Panc1 (cell line): ENCODE results near the gene NUSAP1. TPM values are rescaled to one million over a fixed set of nuclear protein-coding genes. Genes with fewer than 3 reads are reported as not detected.

Source experiments
- ATAC-seq: fragments of 200-7000 bp; cut with Tn5 transposase; 2 replicates; pipeline ENCODE4 v1.9.1; 2020; ENCODE audit warnings: mild to moderate bottlenecking, moderate library complexity
- BruUV-seq: library from RNA; stranded (reverse); fragments of 400-500 nt; replicated peaks from 2 replicates; lab custom pipeline; 2021; lab: Mats Ljungman, UMichigan
- CTCF ChIA-PET: fragments of 300-600 bp; sonication (Branson Sonifier 250); formaldehyde crosslinking; loops from one replicate; lab custom pipeline; 2022; ENCODE audit warnings: antibody characterized with exemption; lab: Charles Lee
- POLR2A ChIA-PET: fragments of 300-600 bp; sonication (Branson Sonifier 250); formaldehyde crosslinking; loops from one replicate; lab custom pipeline; 2022; ENCODE audit warnings: antibody characterized with exemption; lab: Charles Lee
- DNase-seq: peaks from one replicate; pipeline ENCODE4 v3.0.0-alpha.2; 2010; ENCODE audit warnings: low read depth, low spot score
- H3K27ac ChIP-seq: 2 replicates; pipeline ENCODE4 v1.5.1; 2011; ENCODE audit warnings: mild to moderate bottlenecking, low read length, inconsistent platforms
- H3K27me3 ChIP-seq: fragments of 200-500 bp; sonication (Bioruptor generic); 2 replicates; pipeline ENCODE4 v1.6.0; 2014; ENCODE audit warnings: low read length, inconsistent platforms; ENCODE audit not compliant: control insufficient read depth, insufficient read depth
- H3K36me3 ChIP-seq: fragments of 200-500 bp; sonication (Bioruptor generic); 2 replicates; pipeline ENCODE4 v1.5.1; 2014; ENCODE audit warnings: inconsistent platforms, mild to moderate bottlenecking, low read length, moderate library complexity; ENCODE audit not compliant: control insufficient read depth, insufficient read depth
- H3K4me1 ChIP-seq: 2 replicates; pipeline ENCODE4 v1.5.1; 2011; ENCODE audit warnings: inconsistent platforms, mild to moderate bottlenecking, low read length, moderate library complexity; ENCODE audit not compliant: control insufficient read depth, insufficient read depth
- H3K4me3 ChIP-seq, 2 experiments: 2 replicates each; pipeline ENCODE4 v1.5.1; 2011 to 2012; ENCODE audit warnings: low read depth in 2 of 2, low read length in 2 of 2, mild to moderate bottlenecking in 2 of 2, inconsistent platforms in 1 of 2, moderate library complexity in 1 of 2
- H3K9me3 ChIP-seq: fragments of 200-500 bp; sonication (Bioruptor generic); 2 replicates; pipeline ENCODE4 v1.5.1; 2014; ENCODE audit warnings: low read depth, mild to moderate bottlenecking, inconsistent platforms, low read length, moderate library complexity; ENCODE audit not compliant: control insufficient read depth, insufficient read depth
- CTCF ChIP-seq: fragments of 450-650 bp; IDR thresholded peaks from 2 replicates; pipeline ENCODE4 v1.5.1; 2017; ENCODE audit warnings: mild to moderate bottlenecking
- POLR2AphosphoS5 ChIP-seq: IDR thresholded peaks from 2 replicates; pipeline ENCODE4 v1.6.1; 2012; ENCODE audit warnings: mild to moderate bottlenecking, low read depth, low read length, moderate library complexity
- REST ChIP-seq, 2 experiments: IDR thresholded peaks; 2 replicates each; pipeline ENCODE4 v1.6.1; 2011 to 2012; ENCODE audit warnings: low read depth in 2 of 2, control low read depth in 1 of 2, low read length in 1 of 2, mild to moderate bottlenecking in 1 of 2, moderate library complexity in 1 of 2; ENCODE audit not compliant: insufficient read depth in 1 of 2
- SIN3A ChIP-seq: IDR thresholded peaks from 2 replicates; pipeline ENCODE4 v1.6.1; 2012; ENCODE audit warnings: low read depth, mild to moderate bottlenecking, low read length, moderate library complexity, borderline replicate concordance; ENCODE audit not compliant: insufficient read depth
- TCF7L2 ChIP-seq: IDR thresholded peaks from 2 replicates; pipeline ENCODE4 v1.6.1; 2011; ENCODE audit warnings: mild to moderate bottlenecking, low read depth, low read length, inconsistent platforms
- in situ Hi-C: cut with HindIII; loops from 2 replicates; pipeline ENCODE4 v1.10.0; 2016; ENCODE audit warnings: low sequenced_read_pairs, low pct_unique_long_range_greater_than_20kb
- intact Hi-C: fragments of 100-400 bp; cut with micrococcal nuclease; formaldehyde crosslinking; loops from one replicate; pipeline ENCODE4 v1.10.0; 2022; ENCODE audit not compliant: unreplicated experiment
- total RNA-seq: library from RNA; stranded (reverse); gene quantifications from one replicate; pipeline ENCODE4 v1.2.1, GENCODE V29; 2021; ENCODE audit not compliant: unreplicated experiment

The NUSAP1 gene
- total RNA-seq, 1 experiment from 2014 or later: 127 TPM

- Histone ChIP-seq H3K27me3 (no peaks in the 10 kb centered on the region), H3K27ac (no peak overlapping the region), H3K9me3 (no peaks in the 10 kb centered on the region), H3K4me3 (no peak overlapping the region), H3K36me3 (no peaks in the 10 kb centered on the region), H3K4me1 (0 out of 2 replicates have a peak, but pooled peaks cover 4% of the 10 kb centered on the region)
- no peak for ATAC-seq
- no peak for DNase-seq
- intact Hi-C loops: no loop called here
- TF ChIP-seq SIN3A (no peak), TCF7L2 (no peak)
- no TSS peak for BruUV-seq
- in situ Hi-C loops: no loop called here
- ChIA-PET CTCF (no interaction called here), POLR2A (no interaction called here)
Measured at GRCh38 chr15:41407341-41407740, 74.7 kb downstream of the NUSAP1 start.

GRCh38 chr15:41408234-41408641, 75.6 kb downstream of the NUSAP1 start:
- Histone ChIP-seq H3K4me1 (0 out of 2 replicates have a peak, but pooled peaks cover 4% of the 10 kb centered on the region), H3K36me3 (no peaks in the 10 kb centered on the region), H3K9me3 (no peaks in the 10 kb centered on the region), H3K4me3 (no peak overlapping the region), H3K27ac (no peak overlapping the region), H3K27me3 (no peaks in the 10 kb centered on the region)
- no peak for ATAC-seq
- no TSS peak for BruUV-seq
- no peak for DNase-seq
- in situ Hi-C loops (no loop called here), intact Hi-C loops (no loop called here)
- ChIA-PET POLR2A (no interaction called here), CTCF (no interaction called here)
- no peak for TF ChIP-seq TCF7L2
- no peak for TF ChIP-seq CTCF
- TF ChIP-seq SIN3A: no peak
- TF ChIP-seq REST (IDR thresholded peaks at IDR 0.05; ENCODE audit: insufficient read depth in 1 of 2, low read depth in 2 of 2, low read length in 1 of 2): no peak
- TF ChIP-seq POLR2AphosphoS5: no peak

- Histone ChIP-seq H3K27me3 (no peaks in the 10 kb centered on the region), H3K9me3 (no peaks in the 10 kb centered on the region), H3K4me3 (no peak overlapping the region), H3K36me3 (no peaks in the 10 kb centered on the region), H3K4me1 (peaks cover 6% of the 10 kb centered on the region; the same call in 1 of the 2 replicates), H3K27ac (no peak overlapping the region)
- ChIA-PET CTCF (no interaction called here), POLR2A (no interaction called here)
- TF ChIP-seq REST (IDR thresholded peaks at IDR 0.05; ENCODE audit: insufficient read depth in 1 of 2, low read depth in 2 of 2, low read length in 1 of 2) (no peak), SIN3A (no peak), TCF7L2 (no peak), CTCF (no peak), POLR2AphosphoS5 (no peak)
- in situ Hi-C loops: no loop called here
- no TSS peak for BruUV-seq
- intact Hi-C loops: no loop called here
- no peak for DNase-seq
- no peak for ATAC-seq
Measured at GRCh38 chr15:41411031-41411430, 78.3 kb downstream of the NUSAP1 start.
